Left ventricle myocardium superior (tissue), 1 donor: ENCODE data around the gene PFKFB2. TPM values are rescaled to one million over a fixed set of nuclear protein-coding genes. Genes with fewer than 3 reads are reported as not detected.

Experiments
- ATAC-seq: fragments of 200-7000 bp; cut with Tn5 transposase; one replicate; pipeline ENCODE4 v1.9.1; 2020; ENCODE audit warnings: mild to moderate bottlenecking, moderate library complexity
- DNase-seq: peaks from one replicate; pipeline ENCODE4 v3.0.0-alpha.2; 2020
- intact Hi-C: fragments of 100-400 bp; cut with micrococcal nuclease; formaldehyde crosslinking; loops from one replicate; pipeline ENCODE4 v1.11.0; 2022
- total RNA-seq: library from RNA; stranded (reverse); fragmentation: NEBNext Ultra II Directional; extraction: Animal tissue kit (Norgen Biotek cat#: 25700); gene quantifications from one replicate; pipeline ENCODE4 v1.2.1, GENCODE V29; 2021
- donor health status: DM: no; HTN: yes; CAD: no; lungs with severe emphysema.

The PFKFB2 gene
- total RNA-seq, 1 donor from 2014 or later, result 99.0 TPM

DNA sequence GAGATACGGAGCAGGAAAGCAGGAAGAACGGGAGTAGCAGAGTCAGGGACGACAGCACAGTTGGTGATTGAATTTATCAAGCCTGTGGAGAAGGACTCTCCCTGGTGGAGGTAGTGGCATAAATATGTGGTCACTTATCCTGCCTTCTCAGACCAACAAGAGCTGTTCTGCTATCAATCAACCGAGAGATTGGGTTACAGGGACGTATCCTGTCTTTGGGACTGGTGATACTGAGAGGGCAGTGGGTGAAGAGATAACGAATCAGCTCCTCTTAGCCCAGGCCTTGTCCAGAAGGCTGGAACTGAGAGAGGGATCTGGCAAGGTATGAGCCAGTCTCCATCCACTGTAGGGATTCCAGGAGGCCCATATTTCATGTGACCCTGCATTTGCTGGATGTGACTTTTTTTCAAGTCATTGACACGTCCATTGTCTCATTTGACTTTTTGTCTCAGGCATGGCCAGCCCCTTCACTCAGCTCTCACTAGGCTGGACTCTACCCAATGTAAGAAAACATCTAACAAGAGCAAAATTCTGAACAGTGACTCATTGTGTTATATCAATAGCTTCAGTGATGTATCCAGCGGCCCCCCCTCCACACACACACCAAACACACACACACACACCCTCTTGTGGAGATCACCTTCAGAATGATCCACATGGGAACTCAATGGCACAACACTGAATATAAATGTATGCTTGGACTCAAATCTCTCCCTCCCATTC lies 31.8 kb upstream of the PFKFB2 start:
- DNase-seq, result no peak
- intact Hi-C loops, result no loop called here
- no peak for ATAC-seq

DNA sequence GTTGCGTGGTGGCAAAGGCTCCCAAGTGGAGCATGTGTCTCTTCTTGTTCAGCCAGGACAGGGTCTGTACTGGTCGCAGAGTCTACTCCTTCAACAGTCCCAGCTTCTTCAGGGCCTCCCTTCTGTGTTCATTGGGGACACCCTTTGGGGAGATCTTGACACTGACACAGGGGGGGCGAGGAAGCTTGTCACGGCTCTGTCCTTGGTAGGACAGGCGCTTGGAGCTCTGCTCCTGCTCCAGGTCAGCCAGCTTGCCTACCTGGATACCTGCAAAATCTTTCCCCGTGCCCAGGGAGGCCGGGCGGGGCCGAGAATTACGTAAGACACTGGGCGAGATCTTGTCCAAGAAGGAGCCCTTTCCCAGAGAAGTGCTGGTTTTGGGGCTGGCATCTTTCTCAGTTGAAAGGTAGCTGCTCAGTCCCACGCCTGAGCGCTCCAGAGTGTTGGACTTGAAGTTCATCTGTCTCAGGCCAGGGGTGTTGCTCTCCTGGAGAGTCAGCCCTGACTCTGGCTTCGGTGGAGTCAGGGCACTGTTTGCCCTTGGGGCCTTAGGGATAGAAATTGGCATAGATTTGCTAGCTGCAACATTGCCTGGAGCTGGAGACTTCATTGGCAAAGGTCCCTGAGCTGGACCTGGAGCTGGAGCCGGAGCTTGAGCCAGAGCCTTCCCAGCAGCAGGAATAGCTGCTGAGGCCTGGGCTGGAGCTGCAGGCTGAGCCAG lies 31.0 kb upstream of the PFKFB2 start:
- DNase-seq, result peak; percentile 20
- no peak for ATAC-seq
- intact Hi-C loops, result no loop called here

DNA sequence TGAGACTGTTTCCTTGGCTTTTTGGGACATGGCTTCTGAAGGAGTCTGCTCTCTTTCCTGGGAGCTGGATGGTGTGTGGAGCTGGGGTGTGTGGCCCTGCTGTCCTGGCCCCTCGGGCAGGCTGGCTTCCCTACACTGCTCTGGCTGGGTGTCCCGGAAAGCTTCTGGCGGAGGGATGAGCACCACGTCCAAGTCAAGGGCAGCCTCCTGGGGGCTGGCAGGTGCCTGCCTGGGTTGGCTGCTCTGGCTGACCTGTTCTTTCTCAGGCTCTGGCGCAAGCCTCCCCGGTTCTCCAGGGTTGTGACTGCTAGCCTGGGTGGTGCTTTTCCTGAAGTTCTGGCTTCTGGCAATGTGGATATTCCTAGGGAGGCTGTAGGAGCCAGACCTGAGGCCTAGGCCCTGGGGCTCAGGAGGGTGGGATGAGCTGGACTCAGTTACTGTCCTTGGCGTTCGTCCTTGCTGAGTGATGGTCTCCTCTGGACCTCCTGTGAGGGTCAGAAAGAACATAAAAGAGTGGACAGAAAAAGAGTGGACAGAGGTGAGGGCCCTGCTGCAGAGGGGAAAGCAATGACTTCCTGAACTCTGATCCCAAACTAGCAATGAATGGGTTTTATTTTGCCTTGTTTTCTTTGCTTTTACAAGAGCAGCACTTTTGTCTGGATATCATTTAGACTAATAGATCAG lies 29.9 kb upstream of the PFKFB2 start:
- DNase-seq (peak; percentile 62), ATAC-seq (peak; percentile 23)

DNA sequence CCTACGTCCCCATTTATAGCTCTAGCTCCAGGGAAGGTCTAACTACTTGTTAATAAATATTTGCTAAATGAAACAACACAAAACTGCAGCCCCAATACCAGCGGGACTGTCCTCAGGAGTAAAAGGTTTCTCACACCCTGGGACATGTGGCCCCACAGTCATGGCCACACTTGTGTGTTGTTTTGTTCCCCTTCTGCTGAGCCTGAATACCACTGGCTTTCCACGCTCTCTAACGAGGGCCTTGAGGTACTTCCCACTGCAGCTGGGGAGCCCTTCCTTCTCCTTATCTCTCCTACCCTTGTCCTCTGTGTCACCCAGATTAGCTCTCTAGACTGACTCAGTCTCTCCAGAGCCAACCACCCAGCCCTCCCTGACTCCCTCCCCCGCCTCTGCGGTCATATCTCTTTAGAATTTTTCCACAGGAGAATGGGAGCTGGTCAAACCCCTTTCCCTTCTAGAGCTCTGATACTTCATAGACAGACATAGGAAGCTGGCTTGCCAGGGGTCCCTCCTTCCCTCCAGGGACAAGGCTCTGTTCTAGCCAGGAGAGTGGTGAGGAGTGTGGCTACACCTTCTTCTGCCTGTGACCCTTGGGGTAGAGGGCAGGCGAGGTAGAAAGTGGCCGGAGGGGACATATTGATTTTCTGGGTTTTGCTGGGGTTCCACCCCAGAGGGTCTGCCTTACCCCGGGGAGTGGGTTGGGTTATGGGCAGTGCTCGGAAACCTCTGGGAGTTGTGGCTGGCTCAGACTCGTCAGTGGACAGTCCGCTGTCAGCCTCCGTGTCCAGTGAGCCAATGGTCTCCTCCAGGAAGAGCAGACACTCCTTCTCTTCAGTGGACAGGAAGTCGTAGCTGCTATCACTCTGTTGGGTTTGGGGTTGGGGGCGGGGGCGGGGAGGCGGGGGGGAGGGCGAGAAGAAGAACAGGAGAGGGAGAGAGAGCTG lies 28.6 kb upstream of the PFKFB2 start:
- intact Hi-C loops, result no loop called here
- ATAC-seq (peak; percentile 52), DNase-seq (peak; percentile 20)

More for the DNA sequence above, 29.9 kb upstream of the PFKFB2 start:
- intact Hi-C loops, result no loop called here

DNA sequence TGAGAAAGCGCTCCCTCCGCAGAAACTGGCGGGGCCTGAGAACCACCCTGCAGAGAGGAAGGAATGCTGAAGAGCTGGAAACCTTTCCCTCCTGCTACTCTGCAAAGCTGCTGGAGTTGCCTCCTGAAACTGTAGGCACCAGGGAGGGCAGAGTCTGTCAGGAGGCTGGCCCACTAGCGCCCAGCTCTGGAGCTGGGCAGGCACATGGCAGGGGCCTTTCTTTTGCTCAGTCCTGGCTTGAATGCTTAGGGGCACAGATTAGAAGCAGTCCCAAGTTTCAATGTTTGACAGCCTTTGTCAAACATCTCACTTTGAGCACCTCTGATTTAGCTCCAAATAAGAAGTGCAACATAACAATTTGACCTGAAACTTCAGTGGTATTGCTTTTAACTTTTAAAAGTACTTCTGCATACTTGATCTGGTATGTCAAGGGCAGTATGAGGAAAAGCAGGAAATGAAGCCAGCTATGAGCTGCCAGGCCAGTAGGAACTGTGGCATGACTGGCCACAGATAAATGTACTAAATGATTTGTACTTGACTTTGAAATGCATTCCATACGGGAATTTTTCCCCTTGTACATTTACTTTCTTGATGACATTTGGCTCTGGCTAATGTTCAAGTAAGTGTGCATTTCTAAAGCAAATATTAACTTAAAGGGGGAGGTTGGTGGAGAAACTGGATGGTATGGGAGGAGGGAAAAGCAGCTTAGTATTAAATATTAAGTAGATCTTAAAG lies 27.8 kb upstream of the PFKFB2 start:
- DNase-seq (peak; percentile 48), ATAC-seq (peak; percentile 77)
- intact Hi-C loops, result no loop called here

DNA sequence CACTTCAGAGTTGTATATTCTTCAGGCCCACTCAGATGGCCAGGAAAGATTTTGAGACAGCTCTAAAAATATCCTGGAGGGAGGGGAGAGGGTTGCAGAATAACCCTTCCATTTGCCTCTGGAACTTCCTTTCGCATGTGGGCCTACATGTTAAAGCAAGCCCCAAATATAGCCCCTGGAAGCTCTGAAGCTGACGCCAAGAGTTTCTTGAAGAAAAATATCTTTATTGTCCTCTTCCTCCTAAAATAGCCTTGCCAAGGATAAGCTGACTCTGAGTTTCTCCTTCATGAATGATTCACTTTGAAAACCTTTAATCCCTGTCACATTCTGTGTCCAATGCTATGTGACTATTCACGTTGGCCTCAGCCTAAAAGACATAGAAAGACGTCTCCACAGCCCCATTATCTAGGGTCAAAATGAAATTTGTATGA lies 27.0 kb upstream of the PFKFB2 start:
- ATAC-seq (no peak), DNase-seq (no peak)
- intact Hi-C loops, result no loop called here

DNA sequence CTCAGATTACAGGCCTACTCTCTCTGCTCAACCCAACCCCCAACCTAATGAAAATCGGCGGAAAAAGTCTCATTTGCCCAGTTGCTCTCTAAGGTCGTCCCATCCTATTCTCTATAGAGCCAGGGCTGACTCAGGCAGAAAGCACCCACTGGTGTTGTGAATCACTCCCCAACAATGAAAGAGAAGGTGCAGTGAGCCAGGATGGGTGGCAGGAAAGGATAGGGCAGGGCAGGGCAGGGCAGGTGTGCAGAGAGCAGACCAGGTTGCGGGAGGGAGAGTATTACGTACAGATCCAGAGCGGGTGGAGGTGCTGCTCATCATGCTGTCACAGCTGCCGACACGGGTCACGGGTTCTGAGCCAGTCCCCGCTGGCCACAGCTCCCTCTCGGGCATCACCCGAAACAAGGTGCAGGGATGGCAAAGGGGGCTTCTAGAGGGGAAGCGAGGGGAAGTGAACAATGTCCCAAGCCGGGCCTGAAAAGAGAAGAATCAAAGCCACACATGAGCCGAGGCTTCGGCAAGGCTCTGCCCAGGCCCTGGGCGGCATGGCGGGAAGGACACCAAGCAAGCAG lies 25.8 kb upstream of the PFKFB2 start:
- DNase-seq (peak; percentile 14), ATAC-seq (no peak)
- intact Hi-C loops, result no loop called here

DNA sequence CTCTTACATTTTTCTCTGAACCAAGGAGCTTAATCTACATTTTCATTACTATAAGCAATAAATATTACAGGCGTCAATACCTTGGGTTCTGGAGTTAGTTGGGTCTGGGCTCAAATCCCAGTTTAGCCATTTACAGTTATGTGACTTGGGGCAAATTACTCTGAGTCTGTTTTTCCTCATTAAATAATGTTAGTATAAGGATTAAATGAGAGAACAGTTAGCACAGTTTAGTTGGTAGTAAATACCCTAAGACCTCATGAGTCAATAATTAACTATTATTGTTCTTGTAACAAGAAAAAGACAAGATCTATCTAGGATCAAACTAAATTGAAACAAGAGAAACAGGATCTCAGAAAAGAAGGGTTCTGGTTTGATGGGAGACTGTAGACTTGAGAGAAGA lies 25.2 kb upstream of the PFKFB2 start:
- DNase-seq, result no peak
- intact Hi-C loops, result no loop called here
- ATAC-seq, result no peak

DNA sequence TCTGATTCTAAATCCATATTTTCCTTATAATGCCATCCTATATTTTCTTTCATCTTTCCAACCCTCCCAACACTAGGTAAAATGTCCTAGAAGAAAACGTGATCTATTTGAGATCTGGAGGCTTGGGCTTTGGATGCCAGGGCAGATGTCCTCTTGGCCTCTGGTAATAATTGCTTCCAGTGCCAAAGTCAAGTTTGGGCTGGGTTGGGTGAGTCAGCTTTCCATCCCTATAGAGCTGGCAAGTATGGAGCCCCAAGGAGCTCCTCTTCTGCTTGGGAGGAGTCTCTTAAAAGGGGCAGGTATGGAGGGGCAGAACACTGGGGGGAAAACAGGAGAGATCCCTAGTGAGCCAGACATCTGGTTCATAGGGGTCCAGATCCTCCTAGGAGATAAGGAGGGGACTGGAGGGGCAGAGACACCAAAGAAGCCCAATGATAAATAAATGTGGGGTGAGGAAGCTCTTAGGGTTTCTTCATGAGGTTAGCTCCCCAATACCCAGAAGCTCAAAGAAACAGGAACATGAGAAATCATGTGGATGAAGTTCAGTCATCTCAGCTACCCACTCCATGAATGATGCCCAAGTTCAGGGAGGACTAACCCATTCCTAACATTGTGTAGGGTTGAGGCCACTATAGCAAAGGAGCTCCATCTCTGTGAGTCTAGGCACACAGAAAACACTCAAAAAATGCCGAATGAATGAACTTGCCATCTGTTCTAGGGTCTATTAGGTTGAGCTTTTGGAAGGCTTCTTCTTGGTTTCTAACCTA lies 24.0 kb upstream of the PFKFB2 start:
- intact Hi-C loops, result no loop called here
- ATAC-seq (no peak), DNase-seq (no peak)

DNA sequence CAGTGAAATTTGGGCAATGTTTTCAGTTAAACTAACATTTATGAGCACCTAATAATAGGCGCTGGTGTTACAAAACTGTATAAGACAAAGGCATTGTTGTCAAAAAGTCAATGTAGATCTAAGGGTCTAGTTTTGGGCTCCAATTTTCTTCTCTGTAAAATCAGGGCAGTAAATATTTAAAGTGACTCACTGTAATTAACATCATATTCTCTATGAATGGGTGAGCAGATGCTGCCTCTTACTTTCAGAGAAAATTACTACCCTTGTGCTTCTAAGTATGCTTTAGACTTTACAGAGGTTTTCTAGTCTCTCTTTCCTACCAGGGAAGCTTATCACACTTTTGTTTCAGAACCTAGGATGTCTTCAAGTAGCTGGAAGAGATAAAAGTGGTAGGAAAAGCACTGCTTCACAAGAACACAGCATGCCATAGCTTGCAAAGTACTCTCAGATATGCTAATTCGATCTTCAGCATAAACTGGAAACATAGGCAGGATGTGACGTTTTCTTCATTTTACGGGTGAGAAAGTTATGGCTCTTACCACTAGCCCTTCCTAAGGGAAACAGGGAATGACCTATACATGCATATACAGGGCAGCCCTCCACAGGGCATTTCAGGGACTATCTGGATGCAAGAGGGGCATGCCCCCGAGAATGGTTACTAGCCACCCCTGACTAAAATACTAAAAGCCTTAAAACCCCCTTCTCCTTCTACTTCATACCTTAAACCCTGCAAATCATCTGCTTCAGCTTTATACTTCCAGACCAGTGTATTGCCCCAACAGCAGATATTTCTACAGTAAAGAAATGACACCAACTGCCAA lies 23.2 kb upstream of the PFKFB2 start:
- DNase-seq (no peak), ATAC-seq (no peak)
- intact Hi-C loops, result no loop called here

DNA sequence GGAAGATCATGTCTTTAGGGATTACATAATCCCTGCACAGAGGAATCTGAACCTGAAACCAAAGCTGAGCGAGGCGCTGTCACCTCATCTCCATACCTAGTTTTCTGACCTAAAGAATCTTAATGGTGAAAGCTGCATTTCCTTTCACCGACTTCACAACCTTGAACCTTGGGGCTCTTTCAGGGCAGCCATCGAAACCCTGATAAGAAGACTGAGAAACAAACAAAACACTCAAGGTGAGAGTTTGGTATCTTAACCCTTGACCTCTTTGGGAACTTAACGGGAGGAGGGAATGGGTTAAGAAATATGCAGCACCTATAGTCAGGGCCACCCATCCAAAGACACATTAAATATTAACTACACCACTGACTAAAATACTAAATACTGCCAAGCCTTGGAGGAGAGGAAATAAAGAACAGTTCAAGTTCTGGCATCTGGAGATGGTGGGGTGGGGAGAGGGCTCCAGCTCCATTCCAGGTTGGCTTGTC lies 22.5 kb upstream of the PFKFB2 start:
- ATAC-seq (no peak), DNase-seq (no peak)
- intact Hi-C loops, result no loop called here

DNA sequence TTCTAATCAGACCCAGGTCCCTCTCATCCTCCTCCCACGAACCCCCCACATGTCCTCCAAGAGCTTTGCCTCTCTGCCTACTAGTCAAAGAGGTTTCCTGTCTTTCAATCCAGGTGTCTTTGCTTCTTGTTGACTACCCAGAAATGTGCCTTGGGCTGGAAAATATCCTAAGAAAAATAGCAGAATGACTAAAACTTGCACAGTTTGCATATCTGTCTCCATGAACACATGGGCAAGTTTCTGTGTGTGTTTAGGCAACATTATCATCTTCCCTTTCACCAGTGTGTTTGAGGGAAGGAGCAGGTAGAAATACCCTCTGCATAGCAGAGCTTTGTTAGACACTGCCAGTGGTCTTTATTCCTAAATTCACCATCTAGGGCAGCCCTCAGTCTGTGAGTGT lies 22.1 kb upstream of the PFKFB2 start:
- DNase-seq (no peak), ATAC-seq (no peak)
- intact Hi-C loops, result no loop called here

DNA sequence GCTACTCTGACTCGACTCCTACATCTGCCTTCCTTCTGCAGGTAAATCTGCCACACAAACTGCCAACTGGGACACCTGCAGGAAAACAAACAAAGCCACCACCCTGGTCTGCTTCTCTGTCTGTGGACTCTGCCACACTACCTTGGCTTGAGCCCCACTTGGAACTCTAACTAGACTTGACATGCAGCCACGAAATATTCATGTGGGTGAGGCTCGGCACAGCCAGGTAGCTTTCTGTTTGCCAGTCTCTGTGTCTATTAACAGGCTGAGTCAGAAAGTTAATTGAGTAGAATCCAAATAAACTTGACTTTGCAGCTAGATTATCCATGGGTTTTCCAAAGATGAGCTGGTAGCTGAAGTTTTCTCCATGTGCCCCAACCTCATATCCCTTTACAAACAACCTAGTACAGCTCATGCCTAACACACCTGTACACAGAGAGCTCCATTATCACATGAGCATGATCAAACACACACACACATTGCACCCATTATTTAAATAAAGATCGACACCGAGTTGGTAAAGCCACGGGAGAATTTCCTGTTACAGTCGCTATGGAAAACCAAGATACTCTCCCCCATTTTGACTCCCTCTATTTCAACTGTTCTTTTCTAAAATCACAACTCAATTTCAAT lies 21.3 kb upstream of the PFKFB2 start:
- peak; percentile 84 for ATAC-seq
- intact Hi-C loops, result no loop called here

DNA sequence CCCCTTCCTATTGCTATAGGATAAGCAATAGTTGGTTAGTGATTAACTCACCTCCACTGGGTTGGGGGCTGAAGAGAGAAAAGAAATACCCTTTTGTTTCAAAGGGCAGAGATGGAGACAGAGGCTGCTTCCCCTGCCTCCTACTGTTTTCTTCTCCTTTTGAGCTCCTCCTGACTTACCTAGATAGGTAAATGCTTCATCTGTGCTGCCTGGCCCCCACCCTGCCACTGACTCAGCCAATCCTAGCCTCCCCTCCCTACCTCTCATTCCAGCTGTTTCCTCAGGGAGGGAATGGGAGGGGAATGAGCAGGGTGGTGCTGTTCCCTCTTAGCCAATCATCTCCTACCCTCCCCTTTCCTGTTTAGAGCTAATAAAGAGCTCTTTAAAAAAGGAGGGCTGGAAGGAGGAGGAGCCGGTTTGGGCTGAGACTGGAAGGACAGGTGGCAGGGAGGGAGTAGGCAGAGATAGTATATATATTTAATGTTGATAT lies 20.5 kb upstream of the PFKFB2 start, which contains the start of gene C1orf116:
Gene C1orf116, minus strand, starts transcription at position 229 of the 490 bp plus-strand sequence. CDS start 5,158 bp downstream, outside the sequence.
- DNase-seq (no peak), ATAC-seq (peak; percentile 62)
- intact Hi-C loops, result no loop called here

More for the DNA sequence above, 21.3 kb upstream of the PFKFB2 start:
- no peak for DNase-seq

DNA sequence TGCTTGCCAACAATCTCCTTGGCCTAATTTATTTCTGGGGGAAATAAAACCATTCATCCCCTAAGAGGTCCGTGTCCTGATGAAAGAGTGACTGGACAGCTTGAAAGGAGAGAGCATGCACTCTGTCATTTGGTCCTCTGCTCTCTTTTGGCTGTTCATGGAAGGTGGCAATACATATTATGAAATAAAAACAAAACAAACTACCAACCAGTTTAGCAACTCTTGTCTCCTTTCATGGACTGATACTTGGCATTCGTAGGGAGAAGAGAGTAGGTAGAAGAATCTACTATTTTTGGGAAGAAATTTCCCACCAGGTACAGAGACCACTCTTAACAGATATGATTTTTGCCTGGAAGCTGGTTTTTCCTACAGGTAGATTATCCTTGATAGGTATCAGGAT lies 19.8 kb upstream of the PFKFB2 start:
- ATAC-seq (no peak), DNase-seq (no peak)
- intact Hi-C loops, result no loop called here

DNA sequence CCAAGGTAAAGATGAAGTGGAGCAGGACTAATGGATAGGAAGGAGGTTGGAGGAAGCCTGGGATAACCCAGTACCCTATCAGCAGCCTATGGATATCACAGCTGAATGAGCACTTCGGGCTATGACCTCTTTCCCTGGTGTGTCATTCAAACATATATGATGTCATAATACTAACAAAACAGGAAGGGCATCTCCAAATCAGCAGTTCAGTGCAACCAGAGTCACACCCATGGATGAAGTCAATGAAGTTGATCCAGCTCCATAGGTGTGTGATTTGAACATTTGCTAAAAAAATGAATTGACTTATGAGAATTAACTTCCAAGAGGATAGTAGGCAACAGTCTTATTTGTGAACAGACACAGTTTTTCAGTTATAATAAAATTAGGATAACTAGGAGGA lies 18.9 kb upstream of the PFKFB2 start:
- intact Hi-C loops, result no loop called here
- DNase-seq (no peak), ATAC-seq (no peak)
